GM19463 (cell line): ENCODE measurements around the gene FADS6.

Experiments used
- ATAC-seq: cut with Tn5 transposase; IDR thresholded peaks from one replicate; pipeline ENCODE4 v1.9.1; 2021; ENCODE audit warnings: mild to moderate bottlenecking, moderate library complexity; ENCODE audit not compliant: unreplicated experiment

Gene FADS6, protein sequence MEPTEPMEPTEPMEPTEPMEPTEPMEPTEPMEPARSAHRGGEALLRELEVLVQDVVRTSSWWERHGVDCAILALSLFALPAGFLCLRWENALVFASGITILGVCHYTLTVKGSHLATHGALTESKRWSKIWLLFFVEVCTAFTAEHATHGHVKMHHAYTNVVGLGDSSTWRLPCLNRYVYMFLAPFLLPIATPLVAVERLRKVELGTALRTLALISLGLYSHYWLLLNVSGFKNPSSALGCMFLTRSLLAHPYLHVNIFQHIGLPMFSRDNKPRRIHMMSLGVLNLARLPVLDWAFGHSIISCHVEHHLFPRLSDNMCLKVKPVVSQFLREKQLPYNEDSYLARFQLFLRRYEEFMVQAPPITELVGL

DNA sequence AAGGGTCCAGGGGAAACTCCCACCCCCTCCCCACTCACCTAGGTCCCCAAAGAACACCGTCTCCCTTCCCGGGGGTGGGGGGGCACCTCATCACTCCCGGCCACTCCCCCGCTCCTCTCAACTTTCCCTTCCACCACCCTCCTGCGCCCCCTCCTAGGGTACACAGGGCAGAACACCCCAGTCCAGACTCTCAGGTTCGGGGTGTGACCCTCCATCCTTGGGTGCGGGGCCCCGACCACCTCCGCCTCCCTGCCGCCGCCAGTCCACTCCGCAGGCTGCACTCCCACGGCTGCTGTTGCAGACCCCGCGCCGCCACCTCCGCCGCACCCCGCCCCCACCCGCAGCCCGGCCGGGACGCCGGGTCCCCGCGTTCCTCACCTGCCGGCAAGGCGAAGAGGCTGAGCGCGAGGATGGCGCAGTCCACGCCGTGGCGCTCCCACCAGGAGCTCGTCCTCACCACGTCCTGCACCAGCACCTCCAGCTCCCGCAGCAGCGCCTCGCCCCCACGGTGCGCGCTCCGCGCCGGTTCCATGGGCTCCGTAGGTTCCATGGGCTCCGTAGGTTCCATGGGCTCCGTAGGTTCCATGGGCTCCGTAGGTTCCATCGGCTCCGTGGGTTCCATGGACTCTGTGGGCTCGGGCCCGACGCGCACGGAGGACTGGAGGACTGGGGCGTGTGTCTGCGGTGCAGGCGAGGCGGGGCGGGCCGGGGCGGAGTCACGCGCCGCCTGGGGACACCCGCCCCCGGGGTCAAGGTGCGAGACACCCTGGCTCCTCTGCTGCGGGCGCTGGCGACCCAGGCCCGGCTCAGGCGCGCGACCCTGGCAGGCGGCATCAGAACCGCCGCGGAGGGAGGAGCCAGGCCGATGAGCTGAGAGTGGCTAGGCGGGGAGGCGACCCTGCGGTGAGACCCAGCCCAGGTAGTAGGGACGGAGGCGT is at the start of gene FADS6:
FADS6 (minus strand) TSS at position 660 of the 938 bp plus-strand sequence; CDS start at position 622, 38 bp downstream.
- ATAC-seq: no peak

DNA sequence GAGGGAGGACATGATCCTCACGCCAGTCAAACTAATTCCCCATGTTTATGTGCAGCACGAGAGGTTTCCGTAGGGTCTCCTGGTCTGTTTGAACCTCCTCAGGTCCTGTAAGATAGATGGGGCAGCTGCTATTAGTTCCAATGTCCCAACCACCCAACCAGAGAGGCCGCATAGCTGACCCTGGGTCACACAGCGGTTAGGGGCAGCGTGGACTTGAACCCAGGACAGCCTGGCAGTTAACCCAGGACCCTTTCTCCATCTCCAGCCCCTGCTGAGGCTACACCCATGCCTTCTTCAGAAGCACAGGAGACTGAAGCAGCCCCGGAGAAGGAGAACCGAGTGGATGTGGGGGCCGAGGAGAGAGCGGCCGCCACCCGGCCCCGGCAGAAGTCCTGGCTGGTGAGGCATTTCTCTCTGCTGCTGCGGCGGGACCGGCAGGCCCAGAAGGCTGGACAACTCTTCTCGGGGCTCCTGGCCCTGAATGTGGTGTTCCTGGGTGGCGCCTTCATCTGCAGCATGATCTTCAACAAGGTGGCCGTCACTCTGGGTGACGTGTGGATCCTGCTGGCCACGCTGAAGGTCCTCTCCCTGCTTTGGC is 47.8 kb upstream of the FADS6 start:
- ATAC-seq: no peak

DNA sequence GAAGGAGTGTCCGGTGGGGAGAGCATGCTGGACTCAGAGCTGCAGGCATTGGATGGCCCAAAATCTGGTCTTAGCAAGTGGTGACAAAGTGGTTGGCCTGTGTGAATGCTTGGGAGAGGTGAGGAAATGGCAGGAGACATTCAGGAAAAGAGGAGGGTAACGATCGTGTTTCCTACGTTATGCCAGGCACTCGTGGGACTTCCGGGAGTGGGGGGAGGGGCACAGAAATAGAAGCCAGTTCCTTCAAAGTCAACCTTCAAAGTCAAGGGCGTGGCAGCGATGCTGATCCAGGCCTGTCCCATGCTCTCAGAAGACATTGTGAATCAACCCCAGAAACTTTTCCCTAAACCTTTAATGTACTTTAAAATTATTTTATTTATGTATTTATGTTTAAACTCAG is 46.1 kb upstream of the FADS6 start:
- ATAC-seq: no peak

DNA sequence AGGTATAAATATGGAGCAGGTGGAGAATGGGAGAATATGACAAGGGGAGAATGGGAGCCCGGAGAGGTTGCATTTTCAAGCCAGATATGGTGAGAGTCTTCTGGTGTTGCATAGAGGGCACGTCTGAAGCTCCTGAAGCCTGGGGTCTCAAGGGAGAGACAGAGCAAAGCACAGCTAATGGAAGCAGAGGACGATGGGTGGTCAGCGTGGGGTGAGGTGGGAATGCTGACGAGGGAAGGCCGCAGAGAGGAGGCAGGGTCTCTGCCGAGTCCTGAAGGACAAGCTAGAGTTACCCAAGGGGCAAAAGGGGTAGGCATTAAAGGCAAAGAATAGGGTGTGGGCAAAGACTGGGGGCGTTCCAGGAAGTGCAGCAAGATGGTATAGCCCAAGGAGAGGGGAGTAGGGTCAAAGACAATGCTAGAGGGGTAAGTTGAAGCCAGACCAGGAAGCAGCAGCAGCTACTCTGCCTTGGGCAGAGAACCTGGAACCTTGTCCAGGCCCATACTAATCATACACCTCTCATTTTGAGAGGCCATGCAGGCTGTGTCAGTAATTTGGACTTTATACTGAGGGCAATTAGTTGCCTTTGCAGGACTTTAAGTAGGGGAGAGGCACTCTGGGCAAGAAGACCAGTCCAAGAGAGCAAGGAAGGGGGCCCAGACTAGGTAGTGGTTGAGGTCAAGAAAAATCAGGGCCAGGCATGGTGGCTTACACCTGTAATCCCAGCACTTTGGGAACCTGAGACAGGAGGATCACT is 44.9 kb upstream of the FADS6 start:
- no peak for ATAC-seq

DNA sequence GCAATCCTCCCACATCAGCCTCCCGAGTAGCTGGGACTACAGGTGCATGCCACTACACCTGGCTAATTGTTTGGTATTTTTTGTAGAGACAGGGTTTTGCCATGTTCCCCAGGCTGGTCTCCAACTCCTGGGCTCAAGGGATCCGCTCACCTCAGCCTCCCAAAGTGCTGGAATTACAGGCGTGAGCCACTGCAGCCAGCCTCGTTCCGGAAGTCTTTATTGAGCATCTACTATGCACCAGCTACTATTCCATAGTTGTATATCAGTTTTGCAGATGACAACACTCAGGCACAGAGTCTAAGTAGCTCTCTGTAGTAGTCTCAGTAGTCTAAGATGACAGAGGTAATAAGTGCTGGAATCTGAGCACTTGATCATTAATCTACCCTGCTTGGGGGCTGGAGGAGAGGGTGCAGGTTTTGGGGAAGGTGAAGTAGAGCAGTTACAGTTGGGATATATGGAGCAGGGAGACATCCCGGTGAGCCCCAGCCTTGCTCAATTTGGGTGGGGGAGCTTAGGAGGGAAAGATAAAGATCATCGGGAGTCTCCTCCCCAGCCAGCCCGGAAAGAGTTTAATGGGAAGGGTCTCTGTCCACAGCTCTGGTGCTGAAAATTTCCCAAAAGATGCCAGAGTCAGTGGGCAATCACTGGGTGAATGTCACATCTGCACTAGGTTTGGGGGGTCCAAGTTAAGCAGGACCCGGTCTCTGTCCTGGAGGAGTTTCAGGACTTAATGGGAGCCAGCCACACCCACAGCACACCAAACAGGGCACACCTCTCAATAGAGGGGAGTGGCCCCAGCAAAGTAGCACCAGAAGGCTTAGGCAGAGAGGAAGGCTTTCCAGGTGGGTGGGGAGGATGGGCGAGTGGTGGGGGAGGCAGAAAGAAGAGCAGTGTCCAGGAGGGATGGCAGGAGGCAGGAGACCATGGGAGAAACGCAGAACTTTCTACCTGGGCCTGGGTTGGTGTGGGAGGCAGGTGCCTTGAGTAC is 43.9 kb upstream of the FADS6 start:
- ATAC-seq: no peak

DNA sequence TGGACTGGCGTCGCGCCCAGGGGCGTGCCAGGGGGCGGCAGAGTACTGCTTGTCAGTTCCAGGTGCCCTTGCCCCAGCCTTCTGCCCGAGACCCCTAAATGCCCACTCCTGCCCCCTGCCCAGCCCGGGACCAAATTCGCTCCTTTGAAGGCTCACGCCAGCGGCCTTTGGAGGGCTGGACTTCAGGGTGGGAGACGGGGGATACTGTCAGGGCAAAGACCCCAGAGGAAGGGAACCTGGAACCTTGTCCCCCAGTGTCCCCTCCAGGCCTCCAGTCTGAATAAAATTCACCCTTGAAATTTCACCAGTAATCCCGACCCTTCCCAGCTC is 43.0 kb upstream of the FADS6 start:
- ATAC-seq: no peak

DNA sequence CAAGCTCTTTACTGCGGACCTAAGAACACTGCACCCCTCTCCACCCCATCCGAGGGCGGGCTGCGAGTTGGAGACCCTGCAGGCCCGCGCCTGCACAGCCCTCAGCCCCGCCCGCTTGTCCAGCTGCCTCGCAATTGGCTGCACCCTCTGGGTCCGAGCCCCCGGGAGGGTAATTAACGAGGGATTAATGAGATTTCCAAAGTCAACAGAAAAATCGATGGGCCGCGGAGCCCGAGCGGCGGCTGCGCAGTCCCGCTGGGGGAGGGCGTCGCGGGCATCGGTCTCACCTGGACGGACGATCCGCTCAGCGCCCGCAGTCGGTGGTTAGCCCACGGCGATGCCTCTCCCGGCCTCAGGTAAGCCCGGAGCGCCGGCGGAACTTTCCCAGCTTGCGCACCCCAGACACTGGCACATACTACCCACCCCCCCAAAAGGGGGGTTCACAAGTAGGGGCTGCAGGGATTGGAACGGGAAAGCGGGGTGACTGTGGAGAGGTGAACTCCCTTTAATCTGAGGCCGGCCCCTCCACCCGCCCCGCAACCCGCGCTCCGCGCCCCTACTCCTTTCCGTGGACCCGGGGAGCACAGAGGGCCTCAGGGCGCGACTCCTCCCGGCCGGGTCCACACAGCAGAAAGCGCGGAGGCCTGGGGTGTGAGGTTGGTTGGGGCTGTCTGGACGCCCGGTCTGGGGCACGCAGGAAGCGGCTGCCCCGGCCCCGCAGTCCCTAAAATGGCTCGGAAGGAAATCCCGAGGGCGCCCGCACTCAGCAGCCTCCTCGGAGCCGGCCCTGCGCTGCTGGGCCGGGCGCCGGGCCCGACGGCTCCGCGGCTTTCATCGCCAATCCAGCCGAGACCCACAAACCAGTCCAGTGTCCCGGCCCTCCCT is 42.4 kb upstream of the FADS6 start, which contains the start of gene OTOP3:
OTOP3 (plus strand) TSS at position 314 of the 885 bp plus-strand sequence; CDS start at position 338, 24 bp downstream.
- ATAC-seq: no peak

DNA sequence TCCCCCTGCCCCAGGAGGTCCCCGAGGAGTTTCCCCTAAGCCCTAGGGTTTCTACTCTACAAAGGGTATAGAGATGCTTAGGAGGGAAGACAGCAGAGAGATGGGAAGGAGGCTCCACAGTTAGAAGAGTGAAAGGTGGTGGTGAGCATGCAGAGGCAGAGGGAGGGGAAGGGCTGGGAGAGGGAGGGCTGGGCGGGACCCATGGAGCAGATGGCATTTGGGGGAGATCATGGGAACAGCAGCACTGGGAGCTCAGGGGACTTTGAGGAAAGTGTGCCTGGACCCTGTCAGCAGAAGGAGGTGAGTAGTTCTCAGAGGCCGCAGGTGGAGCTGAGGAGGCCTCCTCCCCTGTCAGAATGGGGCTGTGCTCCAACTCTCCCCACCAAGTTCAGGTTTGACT is 41.6 kb upstream of the FADS6 start:
- ATAC-seq: no peak

DNA sequence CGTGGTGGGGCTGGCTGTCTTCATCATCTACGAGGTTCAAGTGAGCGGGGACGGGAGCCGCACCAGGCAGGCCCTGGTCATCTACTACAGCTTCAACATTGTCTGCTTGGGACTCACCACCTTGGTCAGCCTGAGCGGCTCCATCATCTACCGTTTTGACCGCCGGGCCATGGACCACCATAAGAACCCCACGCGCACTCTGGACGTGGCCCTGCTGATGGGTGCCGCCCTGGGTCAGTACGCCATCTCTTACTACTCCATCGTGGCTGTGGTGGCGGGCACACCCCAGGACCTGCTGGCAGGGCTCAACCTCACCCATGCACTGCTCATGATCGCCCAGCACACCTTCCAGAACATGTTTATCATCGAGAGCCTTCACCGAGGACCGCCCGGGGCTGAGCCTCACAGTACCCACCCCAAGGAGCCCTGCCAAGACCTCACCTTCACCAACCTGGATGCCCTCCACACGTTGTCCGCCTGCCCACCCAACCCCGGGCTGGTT is 37.2 kb upstream of the FADS6 start:
- no peak for ATAC-seq

DNA sequence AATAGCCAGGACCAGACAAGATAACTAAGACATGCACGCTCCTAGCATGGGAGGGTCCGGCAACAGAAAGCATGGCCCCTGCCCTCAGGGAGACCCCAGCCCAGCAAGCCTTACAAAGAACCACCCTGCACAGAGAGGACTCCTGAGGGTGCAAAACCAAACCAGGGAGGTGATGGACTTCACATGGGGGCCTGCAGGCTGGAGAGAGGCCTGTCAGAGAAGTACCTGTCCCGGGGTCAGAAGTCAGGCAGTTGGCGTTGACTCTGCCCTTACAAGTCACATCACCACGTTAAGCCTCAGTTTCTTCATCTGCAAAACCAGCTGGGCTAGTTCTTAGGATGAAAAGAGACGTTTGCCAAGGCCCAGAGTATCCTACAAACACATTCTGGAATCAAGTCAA is 35.4 kb upstream of the FADS6 start:
- ATAC-seq: no peak

DNA sequence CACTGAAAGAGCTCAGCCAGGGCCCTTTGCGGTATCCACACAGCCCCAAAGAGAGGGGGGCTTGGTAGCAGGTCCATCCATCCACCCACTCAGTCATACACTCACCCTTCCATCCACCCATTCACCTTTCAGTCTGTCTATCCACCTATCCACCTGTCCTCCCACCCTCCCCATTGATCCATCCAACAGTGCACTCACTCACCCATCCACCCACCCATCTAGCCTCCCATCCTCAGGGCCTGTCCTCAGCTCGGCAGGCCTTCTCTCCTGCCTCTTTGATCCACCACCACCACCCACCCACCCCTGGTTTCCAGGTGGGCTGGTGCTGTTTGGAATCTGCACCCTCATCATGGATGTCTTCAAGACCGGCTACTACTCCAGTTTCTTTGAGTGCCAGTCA is 31.8 kb upstream of the FADS6 start:
- no peak for ATAC-seq

DNA sequence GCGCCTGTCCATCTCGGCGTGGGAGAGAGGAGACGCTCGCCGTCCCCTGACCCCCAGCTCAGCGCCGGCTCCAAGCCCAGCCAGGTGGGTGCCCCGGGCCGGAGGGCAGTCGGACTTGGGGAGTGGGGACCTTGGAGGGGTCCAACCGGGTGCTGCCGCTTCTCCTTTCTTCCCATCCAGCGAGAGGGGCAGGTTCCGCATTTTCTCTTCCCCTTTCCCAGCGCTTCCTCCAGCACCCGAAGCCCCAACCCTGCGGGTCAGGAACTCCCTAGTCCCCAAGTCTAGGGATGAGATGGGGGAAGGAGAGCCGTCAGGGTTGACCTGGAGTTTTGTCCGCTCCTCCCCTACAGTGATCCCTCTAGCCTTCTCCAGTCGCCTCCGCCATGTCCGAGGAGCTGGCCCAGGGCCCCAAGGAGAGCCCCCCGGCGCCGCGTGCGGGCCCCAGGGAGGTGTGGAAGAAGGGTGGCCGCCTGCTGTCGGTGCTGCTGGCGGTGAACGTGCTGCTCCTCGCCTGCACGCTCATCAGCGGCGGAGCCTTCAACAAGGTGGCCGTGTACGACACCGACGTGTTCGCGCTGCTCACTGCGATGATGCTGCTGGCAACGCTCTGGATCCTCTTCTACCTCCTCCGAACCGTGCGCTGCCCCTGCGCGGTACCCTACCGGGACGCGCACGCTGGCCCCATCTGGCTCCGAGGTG is 31.0 kb upstream of the FADS6 start, which contains the start of gene OTOP2:
OTOP2 (plus strand) TSS at position 24 of the 699 bp plus-strand sequence; CDS start at position 384, 360 bp downstream.
- no peak for ATAC-seq

DNA sequence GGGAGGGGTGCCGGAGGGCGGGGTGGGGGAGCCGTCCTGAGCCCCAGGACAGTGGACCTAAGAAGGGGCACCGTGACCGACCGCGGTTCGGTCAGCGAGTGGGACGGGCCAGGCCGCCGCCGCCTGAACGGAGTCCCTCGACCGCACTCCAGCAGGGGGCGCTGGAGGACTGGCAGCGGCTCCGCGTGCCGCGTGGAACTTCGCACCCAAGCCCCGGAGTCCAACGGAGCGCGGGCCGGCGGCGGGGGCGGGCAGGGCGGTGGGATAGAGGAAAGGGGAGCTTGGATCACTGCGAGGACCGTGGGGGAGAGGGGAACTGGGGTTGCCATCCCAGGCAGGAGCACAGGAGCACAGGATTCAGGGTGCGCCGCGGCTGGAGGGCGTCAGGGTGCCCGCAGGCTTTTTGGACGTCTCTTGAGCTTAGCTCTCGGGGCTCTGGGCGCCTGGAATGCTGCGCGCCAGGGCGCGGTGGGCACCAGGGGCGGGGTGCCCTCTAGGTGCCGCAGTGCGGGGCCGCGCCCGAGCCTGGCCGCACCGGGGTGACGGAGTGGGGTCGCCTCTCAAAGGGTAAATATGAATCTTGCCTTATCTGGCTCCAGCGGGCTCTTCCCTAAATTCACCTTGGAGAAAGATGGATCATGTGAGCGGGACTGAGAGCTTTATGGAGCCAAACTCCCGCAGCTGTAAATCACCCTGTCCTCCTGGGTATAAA is 30.3 kb upstream of the FADS6 start:
- no peak for ATAC-seq

DNA sequence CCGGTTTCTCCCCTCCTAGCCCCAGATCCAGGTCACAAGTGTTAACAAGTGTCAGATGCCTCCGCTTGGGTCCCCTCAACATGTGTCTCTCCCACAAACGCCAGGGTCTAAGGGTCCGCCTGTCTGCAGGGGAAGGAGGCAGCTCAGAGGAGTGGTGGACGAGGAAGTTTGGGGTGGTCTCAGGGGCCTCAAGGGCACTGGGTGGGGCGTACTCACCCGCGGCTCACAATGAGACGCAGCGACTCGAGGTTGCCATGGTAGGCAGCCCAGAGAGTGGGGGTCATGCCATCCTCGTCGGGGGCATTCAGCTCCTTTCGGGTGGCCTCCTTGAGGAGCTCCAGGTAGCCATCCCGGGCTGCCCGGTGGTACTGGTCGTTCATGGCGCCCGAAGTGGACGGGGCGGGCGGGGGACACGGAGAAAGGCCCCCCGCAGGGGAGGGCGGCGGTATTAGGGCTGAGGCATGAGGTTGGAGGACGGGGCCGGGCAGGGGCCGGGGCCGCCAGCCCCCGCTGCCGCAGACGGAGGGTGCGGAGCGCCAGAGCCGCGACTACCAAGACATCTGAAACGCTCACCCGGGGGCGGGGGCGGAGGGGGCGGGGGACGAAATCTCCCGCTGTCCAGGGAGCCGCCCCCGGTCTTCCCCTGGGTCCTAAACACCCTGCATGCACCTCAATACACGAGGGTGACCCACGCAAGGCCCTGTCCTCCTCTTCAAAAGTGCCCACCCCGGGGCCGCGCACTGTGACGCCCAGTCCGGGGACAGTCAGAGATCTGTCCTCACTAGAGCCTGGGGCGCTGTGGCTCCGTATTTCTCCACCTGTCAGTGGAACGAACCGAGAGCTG is 29.5 kb upstream of the FADS6 start, which contains the start of gene USH1G:
USH1G (minus strand) TSS at position 562 of the 844 bp plus-strand sequence; CDS start at position 380, 182 bp downstream.
- ATAC-seq: no peak

DNA sequence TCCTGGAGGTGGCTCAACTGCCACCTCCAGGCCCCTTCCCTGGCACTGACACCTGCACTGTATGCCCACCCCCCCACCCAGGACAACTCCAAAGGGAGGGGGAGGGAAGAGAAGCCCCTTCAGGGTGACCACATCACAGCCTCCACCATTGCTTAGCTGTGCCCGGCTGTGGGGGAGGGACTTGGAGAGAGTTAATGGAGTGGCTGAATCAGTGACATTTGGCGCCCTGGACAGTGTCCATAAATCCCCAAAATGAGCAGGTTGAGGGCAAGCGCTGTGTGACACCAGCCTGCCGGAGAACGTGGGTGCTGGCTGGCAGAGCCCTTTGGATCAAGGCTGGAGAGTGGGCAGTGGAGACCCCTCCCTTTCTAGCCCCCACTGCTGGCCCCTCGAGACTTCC is 28.7 kb upstream of the FADS6 start:
- no peak for ATAC-seq

DNA sequence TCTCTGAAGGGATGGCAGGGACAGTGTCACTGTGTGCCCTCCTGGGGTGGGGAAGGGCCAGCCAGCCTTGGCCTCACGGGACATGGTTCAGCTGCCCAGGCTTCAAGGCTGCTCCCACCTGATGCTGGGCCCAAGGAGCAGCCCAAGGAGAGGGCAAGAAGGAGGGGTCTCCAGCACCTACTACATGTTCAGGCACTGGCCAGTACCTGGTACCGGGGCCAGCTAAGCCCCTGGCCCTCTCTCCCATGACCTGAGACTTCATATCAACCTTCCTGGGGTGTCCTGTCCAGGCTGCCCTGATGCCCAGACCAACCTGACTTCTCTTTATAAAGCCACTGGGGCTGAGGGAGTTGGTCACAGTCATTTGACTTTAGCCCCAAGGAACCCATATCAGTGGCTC is 28.3 kb upstream of the FADS6 start:
- ATAC-seq: no peak
